HG03439 (cell line): ENCODE data around the gene B4GALNT1.
A peak's percentile ranks its signal among the peaks of the same experiment; 100 is the strongest.
"Not testable (repeated sequence)": the region's sequence is repeated elsewhere in the genome, so short reads cannot be mapped to it uniquely, and the experiment has no call there.

ENCODE experiments used
- ATAC-seq: cut with Tn5 transposase; IDR thresholded peaks from one replicate; pipeline ENCODE4 v1.9.1; 2021; ENCODE audit warnings: mild to moderate bottlenecking, moderate library complexity; ENCODE audit not compliant: unreplicated experiment

The B4GALNT1 gene

DNA sequence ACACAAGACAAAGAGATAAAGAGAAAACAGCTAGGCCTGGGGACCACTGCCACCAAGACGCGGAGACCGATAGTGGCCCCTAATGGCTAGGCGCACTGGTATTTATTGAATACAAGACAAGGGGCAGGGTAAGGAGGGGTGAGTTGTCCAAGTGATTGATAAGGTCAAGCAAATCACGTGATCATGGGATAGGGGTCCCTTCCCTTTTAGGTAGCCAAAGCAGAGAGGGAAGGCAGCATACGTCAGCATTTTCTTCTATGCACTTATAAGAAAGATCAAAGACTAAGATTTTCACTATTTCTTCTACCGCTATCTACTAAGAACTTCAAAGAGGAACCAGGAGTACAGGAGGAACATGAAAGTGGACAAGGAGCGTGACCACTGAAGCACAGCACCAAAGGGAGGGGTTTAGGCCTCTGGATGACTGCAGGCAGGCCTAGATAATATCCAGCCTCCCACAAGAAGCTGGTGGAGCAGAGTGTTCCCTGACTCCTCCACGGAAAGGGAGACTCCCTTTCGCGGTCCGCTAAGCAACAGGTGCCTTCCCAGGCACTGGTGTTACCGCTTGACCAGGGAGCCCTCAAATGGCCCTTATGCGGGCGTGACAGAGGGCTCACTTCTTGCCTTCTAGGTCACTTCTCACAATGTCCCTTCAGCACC, 43.9 kb downstream of the B4GALNT1 start:
- ATAC-seq: not testable (repeated sequence)

DNA sequence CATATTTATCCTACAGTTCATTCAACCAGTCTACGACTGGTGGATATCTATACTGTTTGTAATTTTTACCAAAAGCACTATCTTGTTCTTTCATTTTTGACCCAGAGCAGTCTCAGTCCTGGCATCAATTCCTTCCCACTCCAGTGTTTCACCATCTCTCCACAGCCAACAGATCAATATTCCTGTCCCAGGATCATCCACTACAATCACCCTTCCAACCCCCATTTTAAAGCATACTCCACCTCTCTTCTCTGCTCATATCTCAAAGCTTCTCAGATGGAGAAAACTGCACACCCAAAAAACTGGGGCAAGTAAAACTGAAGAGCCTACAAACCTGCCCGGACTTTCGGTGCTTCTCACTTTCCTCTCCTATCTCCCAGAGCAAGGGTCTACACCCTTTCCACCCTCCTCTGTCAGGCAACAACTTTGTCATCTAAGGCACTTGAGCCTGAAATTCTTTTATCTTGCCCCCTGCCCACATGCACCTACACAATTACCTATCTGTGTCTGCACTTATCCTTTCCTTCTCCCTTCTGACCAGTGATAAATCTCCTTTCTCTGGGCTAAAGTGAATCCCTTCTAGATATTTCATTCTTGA, 46.1 kb downstream of the B4GALNT1 start:
- no peak for ATAC-seq

DNA sequence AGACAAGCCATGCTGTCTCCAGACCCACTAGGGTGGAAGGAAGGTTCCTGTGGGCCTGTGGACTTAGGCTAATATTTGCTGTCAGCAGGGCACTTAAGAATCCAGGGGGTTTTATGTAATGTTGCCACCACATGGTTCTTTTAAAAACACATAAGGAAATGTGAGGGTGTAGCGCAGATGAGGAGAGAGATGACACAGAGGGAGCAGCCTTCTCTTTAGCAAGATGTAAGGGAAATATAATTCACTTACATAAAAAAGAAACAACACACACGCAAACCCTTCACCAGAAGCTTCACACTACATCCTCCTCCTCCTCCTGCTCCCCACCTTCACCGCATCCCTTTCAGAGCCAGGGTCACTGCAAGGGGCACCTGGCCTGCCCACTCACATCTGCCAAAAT, 46.9 kb downstream of the B4GALNT1 start:
- ATAC-seq: no peak

DNA sequence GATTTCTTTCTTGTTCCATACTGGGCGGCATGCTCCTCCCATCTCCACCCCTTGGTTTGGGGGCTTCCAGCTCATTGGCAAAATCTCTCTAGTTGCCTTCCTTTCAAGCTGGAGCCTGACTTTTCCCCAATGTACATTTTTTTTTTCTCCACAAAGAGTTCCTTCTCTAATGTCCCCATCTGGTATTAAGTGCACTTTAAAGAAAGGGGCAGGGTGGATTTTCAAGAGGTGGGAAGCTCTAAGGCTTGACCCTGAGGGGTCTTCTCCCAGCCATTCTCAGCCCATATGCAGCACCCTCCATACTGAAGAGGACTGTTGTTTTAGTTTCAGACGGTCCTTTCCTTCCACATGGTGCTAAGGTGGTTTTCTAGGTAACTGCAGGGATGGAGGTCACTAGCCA, 47.8 kb downstream of the B4GALNT1 start:
- no peak for ATAC-seq

DNA sequence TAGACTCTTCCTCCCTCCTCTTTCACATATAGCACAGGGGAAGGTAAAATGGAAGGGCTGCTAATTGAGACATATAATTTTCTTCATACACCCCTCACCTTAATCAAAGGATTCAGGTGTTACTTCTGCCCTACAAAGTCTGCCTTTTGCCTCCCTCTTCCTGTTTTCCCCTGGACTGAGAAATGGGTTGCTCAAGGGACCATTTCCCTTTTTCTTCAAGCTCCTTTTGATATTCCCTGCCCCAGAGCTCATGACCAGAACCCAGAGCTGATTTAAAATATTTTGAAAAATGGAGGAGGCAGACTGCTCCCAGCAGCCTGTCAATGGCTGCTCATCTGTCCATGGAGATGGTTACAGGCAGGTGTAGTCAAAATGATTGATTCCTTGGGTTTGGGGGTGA, 48.3 kb downstream of the B4GALNT1 start:
- no peak for ATAC-seq

DNA sequence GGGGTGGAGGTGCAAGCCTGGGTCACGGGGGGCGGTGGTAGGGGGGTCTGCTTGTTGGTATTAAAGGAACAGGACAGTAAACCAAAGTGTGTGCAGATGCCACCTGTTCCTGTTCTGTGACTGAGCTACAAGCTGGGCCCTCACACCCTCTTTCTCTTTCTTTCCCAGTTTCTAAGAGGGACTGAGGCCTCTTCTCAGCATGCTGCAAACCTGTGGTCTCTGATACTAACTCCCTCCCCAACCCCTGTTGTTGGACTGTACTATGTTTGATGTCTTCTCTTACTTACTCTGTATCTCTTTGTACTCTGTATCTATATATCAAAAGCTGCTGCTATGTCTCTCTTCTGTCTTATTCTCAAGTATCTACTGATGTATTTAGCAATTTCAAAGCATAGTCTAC, 49.0 kb downstream of the B4GALNT1 start:
- ATAC-seq: no peak

DNA sequence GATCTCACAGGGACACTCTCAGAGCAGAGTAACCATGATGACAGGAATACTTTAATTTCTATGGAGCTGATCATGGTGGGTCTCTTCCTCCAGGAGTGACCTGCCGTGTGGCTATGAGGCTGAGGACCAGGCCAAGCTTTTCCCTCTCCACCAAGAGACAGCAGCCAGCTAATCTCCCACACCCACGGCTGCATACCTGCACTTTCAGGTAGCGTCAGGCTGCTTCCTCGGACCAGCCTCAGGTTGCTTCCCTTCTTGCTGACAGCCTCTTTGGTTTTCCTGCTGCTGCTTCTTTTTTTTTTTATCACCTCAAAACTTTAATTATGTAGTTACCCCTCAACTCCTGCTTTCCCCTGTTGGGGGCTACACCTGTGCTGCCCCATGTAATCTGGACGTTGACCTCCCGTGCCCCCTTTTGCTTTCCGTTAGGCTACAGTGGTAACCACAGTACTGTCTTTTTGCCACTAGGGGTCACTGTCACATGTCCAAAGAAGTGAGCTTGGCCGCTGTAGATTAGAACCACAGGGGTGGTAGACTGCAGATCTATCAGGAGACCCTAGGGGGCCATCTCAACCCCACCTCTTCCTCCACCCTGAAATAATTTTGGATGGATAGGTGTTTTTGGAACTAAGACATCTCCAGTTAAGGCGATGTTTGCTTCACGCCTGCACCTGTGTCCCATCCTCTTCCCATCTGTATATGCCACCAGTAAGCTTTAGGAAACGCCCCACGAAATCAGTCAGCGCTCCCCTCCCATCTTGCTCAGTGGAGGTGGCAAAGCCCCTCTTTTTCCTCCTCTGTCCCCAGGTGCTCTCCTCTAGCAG, 49.8 kb downstream of the B4GALNT1 start:
- ATAC-seq: peak; percentile 90

DNA sequence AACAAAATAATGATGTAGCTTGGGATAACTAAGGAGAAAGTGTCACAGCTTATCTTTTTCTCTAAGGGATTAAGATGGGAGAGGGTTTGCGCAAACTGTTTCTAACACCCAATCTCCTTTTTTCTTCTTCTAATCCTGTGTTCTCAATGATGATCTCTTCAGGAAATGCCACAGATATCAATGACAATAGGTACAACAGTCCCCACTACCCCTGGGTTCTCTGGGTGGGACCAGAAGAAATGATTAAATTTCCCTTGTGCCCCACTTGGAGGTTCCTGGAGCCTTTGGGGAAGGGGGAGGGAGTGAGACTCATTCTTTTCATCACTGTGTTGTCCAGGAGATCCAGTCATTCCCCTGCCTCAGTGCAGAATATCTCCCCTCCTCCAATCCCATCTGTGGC, 50.6 kb downstream of the B4GALNT1 start:
- no peak for ATAC-seq

DNA sequence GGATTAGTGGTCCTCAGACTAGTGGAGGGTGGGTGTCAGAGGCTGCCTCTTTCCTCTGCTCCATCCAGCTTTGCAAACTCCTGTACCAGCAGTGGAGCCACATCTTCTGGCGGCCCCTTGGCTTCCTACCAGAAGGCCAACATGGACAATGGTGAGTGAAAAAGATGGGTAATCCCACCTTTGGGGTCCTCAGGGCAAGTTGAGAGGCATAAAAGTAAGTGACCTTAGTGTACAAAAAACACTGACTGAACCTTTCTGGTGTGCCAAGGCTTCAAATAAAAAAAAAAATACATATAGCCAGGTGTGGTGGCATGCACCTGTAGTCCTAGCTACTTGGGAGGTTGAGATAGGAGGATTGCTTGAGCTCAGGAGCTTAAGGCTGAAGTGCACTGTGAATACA, 51.2 kb downstream of the B4GALNT1 start:
- no peak for ATAC-seq

DNA sequence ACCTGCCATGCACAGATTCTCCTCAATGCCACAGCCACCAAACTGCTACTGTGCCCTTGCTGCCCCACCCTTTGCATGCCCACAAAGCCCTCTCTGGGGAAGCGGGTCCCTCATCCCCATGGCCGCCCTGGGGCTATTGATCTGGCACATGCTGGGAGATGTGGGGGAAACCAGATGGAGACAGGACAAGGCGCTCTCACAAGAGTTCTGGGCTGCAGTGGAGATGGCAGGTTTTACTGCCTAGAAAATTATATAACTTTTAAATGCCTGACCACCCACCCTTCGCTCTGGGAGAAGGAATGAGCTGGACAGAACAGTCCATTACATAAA, 52.6 kb downstream of the B4GALNT1 start:
- no peak for ATAC-seq

DNA sequence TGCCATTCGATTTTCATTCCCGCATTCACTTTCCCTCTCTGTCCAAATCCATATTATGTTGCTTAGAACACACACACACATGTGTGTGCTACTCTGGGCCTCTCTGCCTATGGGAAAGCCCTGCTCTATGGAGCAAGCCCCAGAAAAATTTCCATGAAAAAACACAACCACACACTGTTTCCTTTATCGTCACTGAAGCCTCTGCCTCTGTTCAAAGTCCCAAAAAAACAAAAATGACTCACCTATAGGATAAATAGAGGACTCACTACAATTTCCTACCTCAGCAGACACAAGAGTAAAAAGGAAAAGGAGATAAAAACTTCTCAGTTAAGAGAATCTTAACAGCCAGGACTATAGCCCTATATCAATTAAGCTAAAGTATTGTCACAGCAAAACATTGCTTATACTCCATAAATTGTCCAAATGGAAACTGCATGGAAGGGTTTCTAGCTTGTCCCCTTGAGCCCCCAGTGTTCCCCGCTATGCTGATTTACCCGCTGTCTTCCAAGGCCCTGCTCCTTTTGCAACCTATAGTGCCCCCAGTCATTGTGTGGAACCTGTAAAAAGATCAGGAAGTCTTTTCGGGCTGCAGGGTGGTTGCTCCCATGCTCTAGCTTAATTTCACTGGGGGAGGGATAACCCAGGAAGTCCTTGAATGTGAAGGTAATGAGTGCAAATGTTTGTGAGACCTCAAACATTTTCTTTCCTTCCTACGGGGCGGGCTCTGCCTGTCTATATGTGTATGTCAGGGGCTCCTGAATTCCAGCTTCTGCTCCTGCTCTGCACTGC, 53.1 kb downstream of the B4GALNT1 start:
- ATAC-seq: no peak

DNA sequence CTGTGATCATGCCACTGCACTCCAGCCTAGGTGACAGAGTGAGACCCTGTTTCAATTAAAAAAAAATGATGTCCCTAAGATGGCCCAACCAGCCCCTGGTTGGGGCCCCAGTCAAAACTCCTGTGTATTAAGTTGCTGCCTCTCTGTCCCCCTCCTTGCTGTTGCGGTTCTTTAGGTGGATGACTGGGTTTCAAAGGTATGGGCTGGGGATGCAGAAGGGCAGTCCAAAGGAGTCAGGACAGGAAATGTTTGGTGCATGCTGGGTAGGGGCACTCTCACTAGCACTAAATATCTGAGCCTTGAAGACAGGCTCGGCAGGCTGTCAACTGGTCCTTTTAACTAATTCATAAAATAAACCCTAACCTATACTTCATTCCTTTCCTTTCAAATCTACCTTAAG, 54.0 kb downstream of the B4GALNT1 start:
- ATAC-seq: no peak

DNA sequence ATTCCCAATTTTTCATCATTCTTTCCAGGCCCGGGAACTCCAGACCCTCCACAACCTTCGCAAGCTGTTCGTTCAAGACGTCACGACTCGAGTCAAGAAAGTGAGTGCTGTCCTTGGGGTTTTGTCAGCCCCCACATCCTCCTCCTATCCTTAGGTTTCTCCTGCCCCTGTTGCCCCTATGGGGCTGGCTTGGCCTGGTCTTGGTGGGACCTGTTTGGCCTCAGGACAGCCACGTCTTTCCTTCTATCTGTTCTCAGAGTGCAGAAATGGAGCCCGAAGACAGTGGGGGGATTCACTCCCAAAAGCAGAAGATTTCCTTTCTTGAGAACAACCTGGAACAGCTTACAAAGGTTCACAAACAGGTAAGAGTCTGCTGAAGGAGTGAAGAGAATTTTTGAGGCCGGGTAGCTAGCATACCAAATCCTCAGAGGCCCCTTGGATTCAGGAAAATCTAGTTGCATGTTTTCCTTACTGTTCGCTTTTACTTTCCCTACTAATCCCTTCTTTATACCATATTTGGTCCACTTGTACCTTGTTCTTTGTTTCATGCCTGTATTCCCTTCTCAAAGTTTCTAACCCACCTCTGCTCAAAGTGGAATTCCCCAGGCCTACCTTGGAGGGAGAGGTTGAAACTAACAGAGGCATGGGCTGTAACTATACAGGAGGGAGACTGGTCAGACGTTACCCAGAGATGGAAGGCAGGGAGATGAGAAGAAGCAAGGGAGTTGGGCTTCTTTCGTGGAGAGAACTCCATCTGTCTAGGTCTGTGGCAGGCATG, 54.8 kb downstream of the B4GALNT1 start:
- no peak for ATAC-seq

DNA sequence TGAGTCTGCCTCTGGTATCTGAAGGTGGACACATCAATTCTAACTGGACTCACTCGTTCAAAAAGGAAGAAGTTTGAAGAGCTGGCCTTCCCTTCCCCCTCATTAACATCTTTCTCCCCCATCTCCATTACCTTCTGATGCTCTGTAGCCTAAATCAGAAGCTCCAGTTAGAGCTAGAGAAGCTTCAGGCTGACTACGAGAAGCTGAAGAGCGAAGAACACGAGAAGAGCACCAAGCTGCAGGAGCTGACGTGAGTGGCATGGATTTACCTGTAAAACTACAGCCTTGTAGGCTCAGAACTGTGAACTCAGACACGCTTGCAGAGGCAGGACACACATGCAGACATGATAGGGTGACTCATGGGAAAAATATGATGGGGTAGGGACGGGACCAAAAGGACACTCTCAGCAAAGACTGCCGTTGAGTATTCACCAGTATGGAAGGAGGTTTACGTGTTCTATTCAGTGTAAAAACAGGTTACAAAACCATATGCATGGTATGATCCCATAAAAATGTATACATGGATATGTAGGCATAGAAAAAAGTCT, 56.3 kb downstream of the B4GALNT1 start:
- ATAC-seq: no peak
